BE2C (cell line): ENCODE data around the gene CSF2RB.

Source experiments
- DNase-seq: peaks from one replicate; pipeline ENCODE4 v3.0.0-alpha.2; 2020
- H3K27me3 ChIP-seq: fragments of 250-450 bp; sonication (Bioruptor Pico); 2 replicates; pipeline ENCODE4 v1.5.1; 2020; ENCODE audit warnings: mild to moderate bottlenecking
- H3K36me3 ChIP-seq: fragments of 250-450 bp; sonication (Bioruptor Pico); 2 replicates; pipeline ENCODE4 v1.5.1; 2020; ENCODE audit warnings: mild to moderate bottlenecking
- H3K4me1 ChIP-seq: fragments of 250-450 bp; sonication (Bioruptor Pico); 2 replicates; pipeline ENCODE4 v1.5.1; 2020
- H3K4me3 ChIP-seq: 2 replicates; pipeline ENCODE4 v1.5.1; 2011; ENCODE audit warnings: low read depth, low read length
- H3K9me3 ChIP-seq: fragments of 250-450 bp; sonication (Bioruptor Pico); 2 replicates; pipeline ENCODE4 v1.5.1; 2020
- CTCF ChIP-seq: IDR thresholded peaks from 2 replicates; pipeline ENCODE4 v1.5.1; 2012; ENCODE audit warnings: mild to moderate bottlenecking, low read depth, low read length

Gene CSF2RB

DNA sequence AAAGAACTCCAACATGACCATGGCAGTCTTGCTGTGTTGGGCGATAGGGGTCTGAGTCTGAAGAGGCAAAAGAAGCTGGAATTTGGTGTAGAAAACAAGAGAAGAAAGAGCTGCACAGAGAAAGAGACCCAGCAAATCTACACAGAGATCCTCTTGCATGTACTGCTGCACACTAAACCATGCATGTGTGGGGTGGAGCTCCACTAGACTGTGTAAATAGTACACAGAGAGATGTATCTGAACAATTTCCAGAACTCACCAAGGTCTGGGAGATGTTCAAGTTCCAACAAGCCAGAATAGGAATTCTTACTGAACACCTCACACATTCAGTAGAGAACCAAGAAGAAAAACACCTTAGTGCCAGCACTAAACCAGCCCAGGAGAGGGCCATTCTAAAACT is 42.3 kb downstream of the CSF2RB start:
- Histone ChIP-seq H3K4me3 (no peak overlapping the region), H3K9me3 (no peaks in the 10 kb centered on the region)
- no peak for DNase-seq

DNA sequence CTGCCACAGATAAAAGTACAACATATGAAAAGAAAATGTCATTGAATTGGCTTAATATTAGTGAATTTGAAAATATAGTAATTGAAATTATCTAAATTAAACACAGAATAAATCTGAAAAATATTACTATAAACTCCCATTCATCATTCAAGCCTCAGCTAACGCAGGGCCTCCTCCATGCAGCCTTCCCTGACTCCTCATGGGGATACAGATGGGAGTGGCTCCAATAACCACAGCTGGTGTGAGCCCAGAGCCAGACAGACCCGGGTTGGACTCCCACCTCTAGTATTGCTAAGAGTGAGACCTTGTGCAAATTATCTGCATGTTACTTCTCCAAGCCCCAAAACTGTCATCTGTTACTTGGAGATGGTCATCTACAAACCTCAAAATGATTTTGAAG is 44.9 kb downstream of the CSF2RB start:
- no peak for DNase-seq
- Histone ChIP-seq H3K4me1 (no peaks in the 10 kb centered on the region), H3K4me3 (no peak overlapping the region), H3K36me3 (no peaks in the 10 kb centered on the region), H3K9me3 (no peaks in the 10 kb centered on the region), H3K27me3 (peaks cover 6% of the 10 kb centered on the region; the same call in 1 of the 2 replicates)
- TF ChIP-seq CTCF: no peak

More for the DNA sequence above, 42.3 kb downstream of the CSF2RB start:
- Histone ChIP-seq H3K27me3 (no peaks in the 10 kb centered on the region; the same call in 1 of the 2 replicates), H3K4me1 (no peaks in the 10 kb centered on the region), H3K36me3 (no peaks in the 10 kb centered on the region)
- no peak for TF ChIP-seq CTCF

GRCh38 chr22:36961626-36962025 is 48.2 kb downstream of the CSF2RB start:
- DNase-seq: no peak
- Histone ChIP-seq H3K4me1 (no peaks in the 10 kb centered on the region), H3K27me3 (peaks cover 6% of the 10 kb centered on the region; the same call in 1 of the 2 replicates), H3K36me3 (no peaks in the 10 kb centered on the region), H3K9me3 (no peaks in the 10 kb centered on the region), H3K4me3 (no peak overlapping the region)
- TF ChIP-seq CTCF: no peak

- DNase-seq: no peak
- Histone ChIP-seq H3K9me3 (no peaks in the 10 kb centered on the region), H3K36me3 (no peaks in the 10 kb centered on the region), H3K4me1 (no peaks in the 10 kb centered on the region), H3K4me3 (no peak overlapping the region), H3K27me3 (peaks cover 9% of the 10 kb centered on the region; the same call in 1 of the 2 replicates)
- no peak for TF ChIP-seq CTCF
Observed at GRCh38 chr22:36963302-36963701, 49.9 kb downstream of the CSF2RB start.

DNA sequence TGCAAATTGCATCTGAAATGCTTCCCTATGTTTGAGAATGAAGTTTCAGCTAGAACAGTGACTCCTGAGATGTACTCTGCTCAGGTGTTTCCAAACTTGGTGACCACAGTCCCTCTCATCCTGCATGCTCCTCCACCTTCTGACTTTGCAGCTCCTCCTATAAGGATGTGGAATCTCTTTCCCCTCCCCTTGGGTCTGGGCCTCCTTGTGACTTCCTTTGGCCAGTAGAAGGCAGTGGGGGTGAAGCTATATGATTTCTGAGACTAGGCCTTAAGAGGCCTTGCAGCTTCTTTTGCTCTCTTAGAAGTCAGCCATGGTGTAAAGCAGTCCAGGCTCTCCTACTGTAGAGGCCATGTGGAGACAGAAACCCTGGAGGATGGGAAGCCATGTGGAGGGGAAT is 50.7 kb downstream of the CSF2RB start:
- Histone ChIP-seq H3K4me3 (no peak overlapping the region), H3K36me3 (no peaks in the 10 kb centered on the region), H3K4me1 (no peaks in the 10 kb centered on the region), H3K9me3 (no peaks in the 10 kb centered on the region), H3K27me3 (peaks cover 10% of the 10 kb centered on the region; the same call in 1 of the 2 replicates)
- no peak for DNase-seq
- TF ChIP-seq CTCF: no peak

GRCh38 chr22:36965696-36966095 is 52.3 kb downstream of the CSF2RB start:
- TF ChIP-seq CTCF: no peak
- Histone ChIP-seq H3K27me3 (peaks cover 10% of the 10 kb centered on the region; the same call in 1 of the 2 replicates), H3K9me3 (no peaks in the 10 kb centered on the region), H3K4me1 (no peaks in the 10 kb centered on the region), H3K4me3 (no peak overlapping the region), H3K36me3 (no peaks in the 10 kb centered on the region)
- DNase-seq: no peak
